DOHH2 (cell line): ENCODE measurements around the gene VSX1.

ENCODE experiments used
- H3F3A ChIP-seq: fragments of 200-600 bp; sonication (generic), shearing (Covaris generic); 2 replicates; pipeline ENCODE4 v1.6.0; 2016; ENCODE audit warnings: antibody characterized with exemption, mild to moderate bottlenecking; ENCODE audit not compliant: control insufficient read depth, insufficient read depth
- H3K27ac ChIP-seq: fragments of 200-600 bp; sonication (generic); 2 replicates; pipeline ENCODE4 v1.5.1; 2014; ENCODE audit warnings: low read depth, mild to moderate bottlenecking, low read length, moderate library complexity
- H3K27me3 ChIP-seq: fragments of 200-600 bp; sonication (generic); 2 replicates; pipeline ENCODE4 v1.6.1; 2014; ENCODE audit warnings: mild to moderate bottlenecking, low read length, mixed read lengths; ENCODE audit not compliant: control insufficient read depth
- H3K36me3 ChIP-seq: fragments of 200-600 bp; sonication (generic); 2 replicates; pipeline ENCODE4 v1.6.1; 2014; ENCODE audit warnings: mild to moderate bottlenecking, low read length, moderate library complexity, mixed read lengths; ENCODE audit not compliant: control insufficient read depth
- H3K4me1 ChIP-seq: fragments of 200-600 bp; sonication (generic); 2 replicates; pipeline ENCODE4 v1.6.1; 2014; ENCODE audit warnings: mild to moderate bottlenecking, low read length, mixed read lengths; ENCODE audit not compliant: control insufficient read depth
- H3K4me2 ChIP-seq: fragments of 200-600 bp; sonication (generic); 2 replicates; pipeline ENCODE4 v1.6.0; 2014; ENCODE audit warnings: mild to moderate bottlenecking, low read length, moderate library complexity
- H3K4me3 ChIP-seq: fragments of 200-600 bp; sonication (generic); 2 replicates; pipeline ENCODE4 v1.5.1; 2014; ENCODE audit warnings: mild to moderate bottlenecking, low read length, mixed read lengths
- H3K79me2 ChIP-seq: fragments of 200-600 bp; sonication (generic); 2 replicates; pipeline ENCODE4 v1.6.1; 2014; ENCODE audit warnings: mild to moderate bottlenecking, low read length, mixed read lengths; ENCODE audit not compliant: control insufficient read depth
- H3K9me2 ChIP-seq: fragments of 200-600 bp; sonication (generic); replicated peaks from 2 replicates; pipeline ENCODE4 v1.6.1; 2014; ENCODE audit warnings: mild to moderate bottlenecking, low read length, mixed read lengths; ENCODE audit not compliant: control insufficient read depth
- H3K9me3 ChIP-seq: fragments of 200-600 bp; sonication (generic); 2 replicates; pipeline ENCODE4 v1.6.1; 2014; ENCODE audit warnings: antibody characterized with exemption, low read length, mixed read lengths; ENCODE audit not compliant: control insufficient read depth, insufficient read depth
- H4K20me1 ChIP-seq: fragments of 200-600 bp; sonication (generic); 2 replicates; pipeline ENCODE4 v1.6.0; 2014; ENCODE audit warnings: low read depth, mild to moderate bottlenecking, antibody characterized with exemption, low read length, moderate library complexity; ENCODE audit not compliant: control insufficient read depth, insufficient read depth
- CTCF ChIP-seq: fragments of 200-600 bp; sonication (generic); IDR thresholded peaks from one replicate; pipeline ENCODE4 v1.5.1; 2014; ENCODE audit warnings: antibody characterized with exemption, mild to moderate bottlenecking, low read depth, low read length; ENCODE audit not compliant: poor library complexity, severe bottlenecking
- EZH2phosphoT487 ChIP-seq: fragments of 200-600 bp; sonication (generic); IDR thresholded peaks from 2 replicates; pipeline ENCODE4 v1.6.1; 2017; ENCODE audit warnings: borderline replicate concordance, mild to moderate bottlenecking, antibody characterized with exemption, low read length, moderate library complexity, mixed read lengths

Gene VSX1

GRCh38 chr20:25100914-25101313 lies 19.0 kb upstream of the VSX1 start:
- Histone ChIP-seq H3K9me2 (no peaks in the 10 kb centered on the region), H3K27me3 (peaks cover 6% of the 10 kb centered on the region), H4K20me1 (no peaks in the 10 kb centered on the region), H3K4me3 (no peak overlapping the region), H3K79me2 (no peaks in the 10 kb centered on the region), H3K4me2 (no peak overlapping the region), H3F3A (no peaks in the 10 kb centered on the region), H3K27ac (no peak overlapping the region), H3K36me3 (no peaks in the 10 kb centered on the region), H3K9me3 (no peaks in the 10 kb centered on the region), H3K4me1 (no peaks in the 10 kb centered on the region)
- no peak for TF ChIP-seq EZH2phosphoT487
- no peak for TF ChIP-seq CTCF

- Histone ChIP-seq H3K36me3 (no peaks in the 10 kb centered on the region), H3K79me2 (no peaks in the 10 kb centered on the region), H3K4me3 (no peak overlapping the region), H4K20me1 (no peaks in the 10 kb centered on the region), H3K9me2 (no peaks in the 10 kb centered on the region), H3K4me1 (no peaks in the 10 kb centered on the region), H3K27ac (no peak overlapping the region), H3K4me2 (no peak overlapping the region), H3F3A (no peaks in the 10 kb centered on the region), H3K27me3 (peaks cover 10% of the 10 kb centered on the region), H3K9me3 (no peaks in the 10 kb centered on the region)
- TF ChIP-seq EZH2phosphoT487 (no peak), CTCF (no peak)
Measured at GRCh38 chr20:25099601-25100140, 17.7 kb upstream of the VSX1 start.

GRCh38 chr20:25097498-25097897 lies 15.6 kb upstream of the VSX1 start:
- Histone ChIP-seq H3K27ac (no peak overlapping the region), H3K4me1 (no peaks in the 10 kb centered on the region), H3F3A (no peaks in the 10 kb centered on the region), H3K4me2 (no peak overlapping the region), H3K9me2 (no peaks in the 10 kb centered on the region), H4K20me1 (no peaks in the 10 kb centered on the region), H3K27me3 (peaks cover 10% of the 10 kb centered on the region), H3K9me3 (no peaks in the 10 kb centered on the region), H3K79me2 (no peaks in the 10 kb centered on the region), H3K36me3 (no peaks in the 10 kb centered on the region), H3K4me3 (no peak overlapping the region)
- TF ChIP-seq CTCF: no peak
- TF ChIP-seq EZH2phosphoT487: no peak
